ENCODE measurements around the gene GPATCH2L. TPM values are rescaled to one million over a fixed set of nuclear protein-coding genes. Genes with fewer than 3 reads are reported as not detected.

Gene GPATCH2L
- total RNA-seq, 6 experiments from 2014 or later = 10.0 to 20.7 (median 14.7) TPM

- no peak for TF ChIP-seq CTCF (IDR thresholded peaks at IDR 0.05)
- no peak for TF ChIP-seq POLR2A (IDR thresholded peaks at IDR 0.05)
- H3K36me3 ChIP-seq = peaks cover 0 to 57% (median 10%) of the 10 kb centered on the region in 4 donors
- 92% methylated on average over 2 of the region's 3 CpGs for WGBS (ENCODE audit: insufficient coverage, low coverage, low lambda C conversion rate, missing lambda C conversion rate)
- H3K27me3 ChIP-seq = no peaks in the 10 kb centered on the region
- no peaks in the 10 kb centered on the region for H3K4me1 ChIP-seq
- ATAC-seq = no peak
- H3K9me3 ChIP-seq = no peaks in the 10 kb centered on the region
- DNase-seq = no peak
- intact Hi-C loops (cut with DNase I) = no loop called here
- no peak overlapping the region for H3K4me3 ChIP-seq
- no peak overlapping the region for H3K27ac ChIP-seq
Observed at GRCh38 chr14:76195003-76195402, 43.3 kb downstream of the GPATCH2L start.

- TF ChIP-seq POLR2A (IDR thresholded peaks at IDR 0.05) (no peak), CTCF (IDR thresholded peaks at IDR 0.05) (no peak)
Observed at GRCh38 chr14:76196980-76197695, 45.4 kb downstream of the GPATCH2L start.

GRCh38 chr14:76201162-76201561, 49.4 kb downstream of the GPATCH2L start:
- H3K36me3 ChIP-seq = peaks cover 0 to 25% (median 4%) of the 10 kb centered on the region in 4 donors
- WGBS (ENCODE audit: insufficient coverage, low coverage, low lambda C conversion rate, missing lambda C conversion rate) = 96% methylated on average over 5 of the region's 5 CpGs

More at GRCh38 chr14:76196980-76197695, 45.4 kb downstream of the GPATCH2L start:
- DNase-seq (no peak), ATAC-seq (peak in 2 of 4 donors; percentile 17 to 18)
- Histone ChIP-seq H3K27ac (no peak overlapping the region), H3K4me3 (no peak overlapping the region), H3K9me3 (no peaks in the 10 kb centered on the region), H3K4me1 (no peaks in the 10 kb centered on the region), H3K36me3 (peaks cover 0 to 52% (median 13%) of the 10 kb centered on the region in 4 donors), H3K27me3 (no peaks in the 10 kb centered on the region)
- intact Hi-C loops (cut with DNase I) = no loop called here
- WGBS (ENCODE audit: insufficient coverage, low coverage, low lambda C conversion rate, missing lambda C conversion rate) = 88% methylated on average over 3 of the region's 4 CpGs

GRCh38 chr14:76203086-76204001, 51.6 kb downstream of the GPATCH2L start:
- Histone ChIP-seq H3K27me3 (no peaks in the 10 kb centered on the region), H3K27ac (no peak overlapping the region), H3K4me1 (no peaks in the 10 kb centered on the region), H3K9me3 (no peaks in the 10 kb centered on the region), H3K36me3 (peaks cover 0 to 7% (median 2%) of the 10 kb centered on the region in 4 donors), H3K4me3 (no peak overlapping the region)
- TF ChIP-seq CTCF (IDR thresholded peaks at IDR 0.05) (no peak), POLR2A (IDR thresholded peaks at IDR 0.05) (no peak)
- DNase-seq (peak in 1 of 3 donors; percentile 38), ATAC-seq (peak in 3 of 4 donors; percentile 49 to 90 (median 58))
- 81% methylated on average over 8 of the region's 11 CpGs for WGBS (ENCODE audit: insufficient coverage, low coverage, low lambda C conversion rate, missing lambda C conversion rate)
- intact Hi-C loops (cut with DNase I) = no loop called here

More at GRCh38 chr14:76201162-76201561, 49.4 kb downstream of the GPATCH2L start:
- TF ChIP-seq CTCF (IDR thresholded peaks at IDR 0.05) = no peak
- no peak for TF ChIP-seq POLR2A (IDR thresholded peaks at IDR 0.05)
- Histone ChIP-seq H3K4me3 (no peak overlapping the region), H3K27ac (no peak overlapping the region), H3K4me1 (no peaks in the 10 kb centered on the region), H3K27me3 (no peaks in the 10 kb centered on the region), H3K9me3 (no peaks in the 10 kb centered on the region)
- intact Hi-C loops (cut with DNase I) = no loop called here
- DNase-seq = no peak
- no peak for ATAC-seq
